Lower lobe of right lung (tissue), 2 donors: ENCODE results near the gene SULT1A2. TPM values are rescaled to one million over a fixed set of nuclear protein-coding genes. Genes with fewer than 3 reads are reported as not detected.
A peak's percentile ranks its signal among the peaks of the same experiment; 100 is the strongest.
"Not testable (repeated sequence)": the region's sequence is repeated elsewhere in the genome, so short reads cannot be mapped to it uniquely, and the experiment has no call there.

Source experiments
- ATAC-seq, 2 donors: fragments of 200-7000 bp; cut with Tn5 transposase; one replicate each; pipeline ENCODE4 v1.9.1; 2020 to 2022; ENCODE audit warnings: mild to moderate bottlenecking in 2 of 2, moderate library complexity in 2 of 2
- DNase-seq: peaks from one replicate; pipeline ENCODE4 v3.0.0-alpha.2; 2020
- H3K27ac ChIP-seq: fragments of 200-600 bp; one replicate; pipeline ENCODE4 v1.8.0; 2022
- H3K27me3 ChIP-seq: fragments of 200-600 bp; one replicate; pipeline ENCODE4 v1.8.0; 2022; ENCODE audit warnings: low read depth
- H3K36me3 ChIP-seq: fragments of 200-600 bp; one replicate; pipeline ENCODE4 v1.8.0; 2022; ENCODE audit warnings: mild to moderate bottlenecking
- H3K4me1 ChIP-seq: fragments of 200-600 bp; one replicate; pipeline ENCODE4 v1.8.0; 2022
- H3K4me3 ChIP-seq: fragments of 200-600 bp; one replicate; pipeline ENCODE4 v1.8.0; 2022; ENCODE audit warnings: mild to moderate bottlenecking
- H3K9me3 ChIP-seq: fragments of 200-600 bp; one replicate; pipeline ENCODE4 v1.8.0; 2022
- CTCF ChIP-seq: fragments of 200-600 bp; IDR thresholded peaks from one replicate; pipeline ENCODE4 v1.8.0; 2022; ENCODE audit warnings: antibody characterized with exemption, mild to moderate bottlenecking
- intact Hi-C: fragments of 100-400 bp; cut with DNase I; formaldehyde crosslinking; loops from one replicate; pipeline ENCODE4 v1.11.0; 2022
- total RNA-seq: library from RNA; stranded (reverse); fragmentation: NEBNext Ultra II Directional; extraction: Animal tissue kit (Norgen Biotek cat#: 25700); gene quantifications from one replicate; pipeline ENCODE4 v1.2.1, GENCODE V29; 2021
- donor health status: DM: no; HTN: yes; CAD: no; lungs with severe emphysema.

Gene SULT1A2
- total RNA-seq, 1 donor from 2014 or later, result 10.3 TPM

GRCh38 chr16:28572696-28573510 is 23.9 kb downstream of the SULT1A2 start:
- TF ChIP-seq CTCF, result no peak
- no peak overlapping the region for H3K4me3 ChIP-seq
- no peak for DNase-seq
- no peaks in the 10 kb centered on the region for H3K27me3 ChIP-seq
- peak; percentile 49 to 55 for ATAC-seq
- H3K4me1 ChIP-seq, result peaks cover 27% of the 10 kb centered on the region
- no peaks in the 10 kb centered on the region for H3K9me3 ChIP-seq
- no peaks in the 10 kb centered on the region for H3K36me3 ChIP-seq
- intact Hi-C loops, result no loop called here
- H3K27ac ChIP-seq, result peak overlapping the region; percentile 13

GRCh38 chr16:28569968-28570752 is 26.7 kb downstream of the SULT1A2 start:
- ATAC-seq (no peak), DNase-seq (no peak)
- Histone ChIP-seq H3K4me3 (no peak overlapping the region), H3K36me3 (peaks cover 3% of the 10 kb centered on the region), H3K27me3 (no peaks in the 10 kb centered on the region), H3K4me1 (peaks cover 27% of the 10 kb centered on the region), H3K27ac (no peak overlapping the region), H3K9me3 (no peaks in the 10 kb centered on the region)
- TF ChIP-seq CTCF, result no peak
- intact Hi-C loops, result no loop called here

GRCh38 chr16:28569021-28569420 is 27.8 kb downstream of the SULT1A2 start:
- intact Hi-C loops, result no loop called here
- H3K27me3 ChIP-seq, result no peaks in the 10 kb centered on the region
- H3K9me3 ChIP-seq, result no peaks in the 10 kb centered on the region
- no peak overlapping the region for H3K4me3 ChIP-seq
- H3K27ac ChIP-seq, result no peak overlapping the region
- H3K36me3 ChIP-seq, result peaks cover 4% of the 10 kb centered on the region
- no peak for TF ChIP-seq CTCF
- no peak for DNase-seq
- peaks cover 20% of the 10 kb centered on the region for H3K4me1 ChIP-seq
- ATAC-seq, result no peak

GRCh38 chr16:28567292-28567691 is 29.6 kb downstream of the SULT1A2 start:
- TF ChIP-seq CTCF, result no peak

GRCh38 chr16:28566233-28566925 is 30.5 kb downstream of the SULT1A2 start:
- H3K9me3 ChIP-seq, DNase-seq, H3K36me3 ChIP-seq, ATAC-seq, H3K4me3 ChIP-seq, intact Hi-C loops, H3K27me3 ChIP-seq, H3K27ac ChIP-seq: not testable (repeated sequence)
- H3K4me1 ChIP-seq, result peaks cover 19% of the 10 kb centered on the region

More at GRCh38 chr16:28567292-28567691, 29.6 kb downstream of the SULT1A2 start:
- Histone ChIP-seq H3K36me3 (peaks cover 4% of the 10 kb centered on the region), H3K4me3 (no peak overlapping the region), H3K27ac (no peak overlapping the region), H3K4me1 (peaks cover 13% of the 10 kb centered on the region), H3K27me3 (no peaks in the 10 kb centered on the region), H3K9me3 (no peaks in the 10 kb centered on the region)
- DNase-seq (no peak), ATAC-seq (no peak)
- intact Hi-C loops, result no loop called here
